SK-N-SH treated with all-trans-retinoic acid at 6 μM for 48 hours (cell line): Measurements from ENCODE around the gene SMARCD1.

ENCODE experiments used
- ATAC-seq: fragments of 200-7000 bp; cut with Tn5 transposase; 3 replicates; pipeline ENCODE4 v1.9.1; 2020; ENCODE audit warnings: mild to moderate bottlenecking, moderate library complexity
- BACH2 ChIP-seq: fragments of 250-450 bp; sonication (Bioruptor Pico); IDR thresholded peaks from 2 replicates; pipeline ENCODE4 v1.9.0; 2021; ENCODE audit warnings: mild to moderate bottlenecking, borderline replicate concordance
- CREB5 ChIP-seq: fragments of 250-450 bp; sonication (Bioruptor Pico); IDR thresholded peaks from 2 replicates; pipeline ENCODE4 v1.5.1; 2020; ENCODE audit warnings: low read depth, mild to moderate bottlenecking, moderate library complexity
- CSDC2 ChIP-seq: fragments of 250-450 bp; sonication (Bioruptor Pico); IDR thresholded peaks from 2 replicates; pipeline ENCODE4 v1.5.0; 2020; ENCODE audit warnings: mild to moderate bottlenecking, moderate library complexity
- ESRRG ChIP-seq: fragments of 250-450 bp; sonication (Bioruptor Pico); IDR thresholded peaks from 2 replicates; pipeline ENCODE4 v1.6.1; 2021; ENCODE audit warnings: mild to moderate bottlenecking
- GLIS3 ChIP-seq: fragments of 250-450 bp; sonication (Bioruptor Pico); IDR thresholded peaks from 2 replicates; pipeline ENCODE4 v1.5.0; 2020; ENCODE audit warnings: mild to moderate bottlenecking, moderate library complexity
- ISL1 ChIP-seq: fragments of 250-450 bp; sonication (Bioruptor Pico); IDR thresholded peaks from 2 replicates; pipeline ENCODE4 v2.1.2; 2022; ENCODE audit warnings: mild to moderate bottlenecking, moderate library complexity
- PATZ1 ChIP-seq: fragments of 250-450 bp; sonication (Bioruptor Pico); IDR thresholded peaks from 2 replicates; pipeline ENCODE4 v1.8.0; 2020; ENCODE audit warnings: mild to moderate bottlenecking, moderate library complexity, borderline replicate concordance
- POU6F1 ChIP-seq: fragments of 250-450 bp; sonication (Bioruptor Pico); IDR thresholded peaks from 2 replicates; pipeline ENCODE4 v1.8.0; 2021; ENCODE audit warnings: low read depth, mild to moderate bottlenecking, moderate library complexity, borderline replicate concordance
- PPARA ChIP-seq: fragments of 250-450 bp; sonication (Bioruptor Pico); IDR thresholded peaks from 2 replicates; pipeline ENCODE4 v1.5.0; 2020; ENCODE audit warnings: mild to moderate bottlenecking, borderline replicate concordance
- RARB ChIP-seq: fragments of 250-450 bp; sonication (Bioruptor Pico); IDR thresholded peaks from 2 replicates; pipeline ENCODE4 v1.8.0; 2021; ENCODE audit warnings: mild to moderate bottlenecking, moderate library complexity
- TCF4 ChIP-seq: fragments of 250-450 bp; sonication (Bioruptor Pico); IDR thresholded peaks from 2 replicates; pipeline ENCODE4 v1.8.0; 2021; ENCODE audit warnings: mild to moderate bottlenecking, moderate library complexity, borderline replicate concordance
- TOX ChIP-seq: fragments of 250-450 bp; sonication (Bioruptor Pico); IDR thresholded peaks from 2 replicates; pipeline ENCODE4 v1.8.0; 2021; ENCODE audit warnings: mild to moderate bottlenecking, moderate library complexity, borderline replicate concordance
- TSHZ2 ChIP-seq: fragments of 250-450 bp; sonication (Bioruptor Pico); IDR thresholded peaks from 2 replicates; pipeline ENCODE4 v1.5.0; 2020; ENCODE audit warnings: mild to moderate bottlenecking, moderate library complexity
- ZC3H10 ChIP-seq: fragments of 250-450 bp; sonication (Bioruptor Pico); IDR thresholded peaks from 2 replicates; pipeline ENCODE4 v1.5.1; 2021; ENCODE audit warnings: mild to moderate bottlenecking, moderate library complexity
- ZFP3 ChIP-seq: fragments of 250-450 bp; sonication (Bioruptor Pico); IDR thresholded peaks from 2 replicates; pipeline ENCODE4 v1.5.0; 2020; ENCODE audit warnings: mild to moderate bottlenecking, moderate library complexity
- ZFP30 ChIP-seq: fragments of 450-650 bp; formaldehyde crosslinking; IDR thresholded peaks from 2 replicates; pipeline ENCODE4 v1.5.0; 2022; ENCODE audit warnings: mild to moderate bottlenecking, moderate library complexity
- ZNF565 ChIP-seq: fragments of 450-650 bp; formaldehyde crosslinking; conservative IDR thresholded peaks from 2 replicates; pipeline ENCODE4 v1.5.0; 2020; ENCODE audit warnings: low read depth, mild to moderate bottlenecking, moderate library complexity
- ZNF70 ChIP-seq: fragments of 450-650 bp; formaldehyde crosslinking; IDR thresholded peaks from 2 replicates; pipeline ENCODE4 v1.5.0; 2020; ENCODE audit warnings: mild to moderate bottlenecking, moderate library complexity
- ZNF8 ChIP-seq: fragments of 450-650 bp; formaldehyde crosslinking; IDR thresholded peaks from 2 replicates; pipeline ENCODE4 v1.5.0; 2020; ENCODE audit warnings: mild to moderate bottlenecking, moderate library complexity

Gene SMARCD1

GRCh38 chr12:50050119-50050385 lies 35.1 kb upstream of the SMARCD1 start (continued):
- TF ChIP-seq PPARA (no peak), RARB (CRISPR knock-in tag) (no peak), ZC3H10 (CRISPR knock-in tag) (no peak)

GRCh38 chr12:50050410-50051098 lies 34.6 kb upstream of the SMARCD1 start:
- TF ChIP-seq RARB (CRISPR knock-in tag) (no peak), ZC3H10 (CRISPR knock-in tag) (no peak), TOX (CRISPR knock-in tag) (no peak), CREB5 (CRISPR knock-in tag) (no peak), PATZ1 (CRISPR knock-in tag) (no peak), ISL1 (CRISPR knock-in tag) (no peak), POU6F1 (CRISPR knock-in tag) (no peak), ZNF70 (CRISPR knock-in tag) (no peak), GLIS3 (CRISPR knock-in tag) (no peak), ZNF8 (no peak), ZNF565 (CRISPR knock-in tag) (no peak)
- TF ChIP-seq, all 23 proteins: peak for 0
- no peak for ATAC-seq

GRCh38 chr12:50051101-50051806 lies 33.9 kb upstream of the SMARCD1 start:
- ATAC-seq = no peak
- TF ChIP-seq CSDC2 (CRISPR knock-in tag) (no peak), GLIS3 (CRISPR knock-in tag) (no peak), ESRRG (no peak), ZC3H10 (CRISPR knock-in tag) (no peak), PPARA (no peak), TOX (CRISPR knock-in tag) (no peak), BACH2 (CRISPR knock-in tag) (no peak), TCF4 (no peak), POU6F1 (CRISPR knock-in tag) (no peak), CREB5 (CRISPR knock-in tag) (no peak), ZNF8 (no peak), ZNF70 (CRISPR knock-in tag) (no peak), ZFP30 (CRISPR knock-in tag) (no peak)

GRCh38 chr12:50052544-50052943 lies 32.6 kb upstream of the SMARCD1 start:
- no peak for ATAC-seq
- TF ChIP-seq TSHZ2 (CRISPR knock-in tag) (no peak), POU6F1 (CRISPR knock-in tag) (no peak), ZNF8 (no peak), CREB5 (CRISPR knock-in tag) (no peak), ESRRG (no peak), ZFP30 (CRISPR knock-in tag) (no peak), GLIS3 (CRISPR knock-in tag) (no peak), ZFP3 (no peak), PPARA (no peak)
